ENCODE data around the gene NMNAT2. TPM values are rescaled to one million over a fixed set of nuclear protein-coding genes. Genes with fewer than 3 reads are reported as not detected.

The NMNAT2 gene
- total and polyA plus RNA-seq, 10 of the 15 experiments (the other 5 are each of a cell fraction or from before 2014, with no cell fraction given), result 0.02 to 2.0 (median 0.60) TPM

GRCh38 chr1:183433703-183434102 is 15.5 kb upstream of the NMNAT2 start:
- Histone ChIP-seq H3K9me3 (replicated peaks; ENCODE audit: control insufficient read depth, insufficient read depth, low read length) (no peaks in the 10 kb centered on the region), H3K27ac (ENCODE audit: control insufficient read depth, insufficient read depth) (no peak overlapping the region), H2AFZ (ENCODE audit: control insufficient read depth, low read depth, low read length) (no peak overlapping the region), H3K4me1 (ENCODE audit: control insufficient read depth, insufficient read depth, low read length) (no peaks in the 10 kb centered on the region), H3K4me2 (ENCODE audit: control insufficient read depth, insufficient read depth) (no peak overlapping the region), H3K27me3 (replicated peaks in 1 of 2; ENCODE audit: control insufficient read depth in 2 of 2, insufficient read depth in 2 of 2, low read length in 1 of 2) (peaks cover 0 to 3% of the 10 kb centered on the region in 2 experiments; a peak in 1 of 4 replicates), H3K79me2 (ENCODE audit: control insufficient read depth, insufficient read depth, low read length) (no peaks in the 10 kb centered on the region), H3K9ac (ENCODE audit: control insufficient read depth, insufficient read depth, low read length) (no peak overlapping the region), H3K4me3 (no peak overlapping the region), H4K20me1 (ENCODE audit: control insufficient read depth, insufficient read depth) (no peaks in the 10 kb centered on the region), H3K36me3 (ENCODE audit: control insufficient read depth in 2 of 2, insufficient read depth in 2 of 2, low read length in 1 of 2) (no peaks in the 10 kb centered on the region)
- DNase-seq (ENCODE audit: low read depth, low spot score) (no peak), FAIRE-seq (no peak), ATAC-seq (no peak)
- RAD21 ChIA-PET (ENCODE audit: unreplicated experiment), result no interaction called here
- CTCF ChIA-PET, result interaction anchor here (1.5 kb wide), 1 partner anchor 11 kb away, joined by 3 read pairs; no protein-coding TSS in a partner anchor
- 8% methylated on average over 1 of the region's 1 CpG for WGBS (ENCODE audit: insufficient coverage, insufficient replicate concordance, low lambda C conversion rate, missing lambda C conversion rate)
- SMC1A ChIA-PET (ENCODE audit: uncharacterized antibody, unreplicated experiment), result interaction anchor here (1.2 kb wide), 1 partner anchor 10 kb away, joined by 4 read pairs; no protein-coding TSS in a partner anchor
- in situ Hi-C loops (cut with MboI), result no loop called here
- intact Hi-C loops (cut with micrococcal nuclease; ENCODE audit: unreplicated experiment), result no loop called here
- no TSS peak for BruUV-seq (replicated peaks)
- POLR2A ChIA-PET, result interaction anchor here (0.5 kb wide), 2 partner anchors 1139 to 1363 kb away, joined by 3 to 6 read pairs; no protein-coding TSS in a partner anchor
- TF ChIP-seq CUX1 (IDR thresholded peaks at IDR 0.05; ENCODE audit: insufficient replicate concordance, low read depth, low read length) (no peak), SUZ12 (IDR thresholded peaks at IDR 0.05; ENCODE audit: unreplicated experiment) (no peak), MXI1 (IDR thresholded peaks at IDR 0.05; ENCODE audit: low read depth, low read length) (no peak), EP300 (IDR thresholded peaks at IDR 0.05; ENCODE audit: borderline replicate concordance in 1 of 2, control insufficient read depth in 1 of 2, low read depth in 2 of 2, low read length in 2 of 2) (no peak), NFYB (IDR thresholded peaks at IDR 0.05; ENCODE audit: insufficient read depth, low read depth, low read length) (no peak), GABPA (IDR thresholded peaks at IDR 0.05; ENCODE audit: low read depth) (no peak), IKZF1 (conservative IDR thresholded peaks at IDR 0.05) (no peak), USF2 (IDR thresholded peaks at IDR 0.05; ENCODE audit: borderline replicate concordance, low read depth, low read length) (no peak), NKRF (conservative IDR thresholded peaks at IDR 0.05) (no peak), TAF1 (IDR thresholded peaks at IDR 0.05; ENCODE audit: borderline replicate concordance, low read depth, low read length) (no peak), REST (IDR thresholded peaks at IDR 0.05; ENCODE audit: low read depth, low read length) (no peak)

Measured in GM12878 (cell line).